GM19025 (cell line): ENCODE data around the gene E2F6.

ENCODE experiments used
- ATAC-seq: cut with Tn5 transposase; IDR thresholded peaks from one replicate; pipeline ENCODE4 v1.9.1; 2021; ENCODE audit warnings: mild to moderate bottlenecking, low read depth, moderate library complexity; ENCODE audit not compliant: unreplicated experiment

E2F6 gene

GRCh38 chr2:11396467-11397445 lies 69.2 kb downstream of the E2F6 start:
- no peak for ATAC-seq

GRCh38 chr2:11396021-11396420 lies 69.9 kb downstream of the E2F6 start:
- ATAC-seq: no peak

- ATAC-seq: no peak
Measured at GRCh38 chr2:11395389-11395788, 70.6 kb downstream of the E2F6 start.
